Choroid plexus epithelial cell (primary cell): ENCODE measurements around the gene PAQR5.

ENCODE experiments used
- DNase-seq: peaks from one replicate; pipeline ENCODE4 v3.0.0-alpha.2; 2010; ENCODE audit warnings: low read depth
- H3K4me3 ChIP-seq: 2 replicates; pipeline ENCODE4 v1.5.1; 2011; ENCODE audit warnings: low read depth, mild to moderate bottlenecking, control low read depth, low read length, moderate library complexity
- TF ChIP-seq, protein P1 (sequence below): conservative IDR thresholded peaks from 2 replicates; pipeline ENCODE4 v1.5.1; 2011; ENCODE audit warnings: low read depth, mild to moderate bottlenecking, control low read depth, inconsistent platforms, low read length, moderate library complexity

PAQR5 gene

DNA sequence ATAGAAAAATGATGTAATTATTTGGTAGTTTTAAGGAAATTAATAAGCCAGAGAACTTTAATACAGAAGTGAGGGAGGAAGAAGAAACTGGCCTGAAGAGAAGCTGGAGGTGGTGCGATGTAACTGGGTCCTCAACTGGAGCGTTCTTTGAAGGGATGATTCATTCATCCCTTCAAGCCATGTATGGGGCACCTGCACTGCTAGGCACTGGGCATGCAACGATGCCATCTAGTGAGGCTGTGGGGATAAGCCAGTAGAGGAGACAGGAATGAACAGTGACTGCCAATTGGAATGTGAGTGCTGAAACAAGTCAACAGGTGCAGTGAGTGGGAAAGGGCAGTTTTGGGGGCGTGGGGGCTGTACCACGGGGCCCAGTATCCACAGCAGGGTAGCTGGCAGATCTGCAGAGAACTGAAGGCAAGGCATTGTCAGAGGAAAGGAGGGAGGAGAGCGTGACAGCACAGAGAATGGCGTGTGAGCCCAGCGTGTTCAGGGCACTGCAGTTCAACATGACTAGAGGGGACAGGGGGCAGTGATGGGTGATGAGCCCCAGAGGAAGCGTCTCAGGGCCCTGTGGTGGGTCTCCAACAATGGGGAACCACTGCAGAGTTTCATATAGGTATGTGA lies 111.6 kb downstream of the PAQR5 start:
- no peak overlapping the region for H3K4me3 ChIP-seq
- TF ChIP-seq, protein P1, sequence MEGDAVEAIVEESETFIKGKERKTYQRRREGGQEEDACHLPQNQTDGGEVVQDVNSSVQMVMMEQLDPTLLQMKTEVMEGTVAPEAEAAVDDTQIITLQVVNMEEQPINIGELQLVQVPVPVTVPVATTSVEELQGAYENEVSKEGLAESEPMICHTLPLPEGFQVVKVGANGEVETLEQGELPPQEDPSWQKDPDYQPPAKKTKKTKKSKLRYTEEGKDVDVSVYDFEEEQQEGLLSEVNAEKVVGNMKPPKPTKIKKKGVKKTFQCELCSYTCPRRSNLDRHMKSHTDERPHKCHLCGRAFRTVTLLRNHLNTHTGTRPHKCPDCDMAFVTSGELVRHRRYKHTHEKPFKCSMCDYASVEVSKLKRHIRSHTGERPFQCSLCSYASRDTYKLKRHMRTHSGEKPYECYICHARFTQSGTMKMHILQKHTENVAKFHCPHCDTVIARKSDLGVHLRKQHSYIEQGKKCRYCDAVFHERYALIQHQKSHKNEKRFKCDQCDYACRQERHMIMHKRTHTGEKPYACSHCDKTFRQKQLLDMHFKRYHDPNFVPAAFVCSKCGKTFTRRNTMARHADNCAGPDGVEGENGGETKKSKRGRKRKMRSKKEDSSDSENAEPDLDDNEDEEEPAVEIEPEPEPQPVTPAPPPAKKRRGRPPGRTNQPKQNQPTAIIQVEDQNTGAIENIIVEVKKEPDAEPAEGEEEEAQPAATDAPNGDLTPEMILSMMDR = peak; percentile 37
- DNase-seq = peak; percentile 44

DNA sequence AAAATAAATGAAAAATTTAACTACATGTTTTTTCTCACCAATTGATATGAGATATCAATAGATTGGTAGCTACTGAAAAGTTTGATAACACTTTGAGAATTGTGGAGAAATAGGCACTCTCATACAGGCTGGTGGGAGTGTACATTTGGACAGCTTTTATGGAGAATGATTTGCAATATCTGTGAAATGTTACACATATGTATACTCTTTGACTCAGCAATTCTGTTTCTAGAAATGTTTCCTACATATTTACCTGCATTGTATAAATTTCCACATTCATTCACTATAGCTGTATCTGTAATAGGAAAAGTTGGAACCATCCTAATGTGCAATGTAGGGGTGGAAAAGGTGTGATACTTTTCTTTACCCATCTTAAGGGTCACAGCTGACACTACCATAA lies 113.6 kb downstream of the PAQR5 start:
- no peak for DNase-seq
- TF ChIP-seq, protein P1 = no peak
- H3K4me3 ChIP-seq = no peak overlapping the region

- no peak overlapping the region for H3K4me3 ChIP-seq
- TF ChIP-seq, protein P1 = no peak
- no peak for DNase-seq
These were observed 114.0 kb downstream of the PAQR5 start for GRCh38 chr15:69412701-69413100.

DNA sequence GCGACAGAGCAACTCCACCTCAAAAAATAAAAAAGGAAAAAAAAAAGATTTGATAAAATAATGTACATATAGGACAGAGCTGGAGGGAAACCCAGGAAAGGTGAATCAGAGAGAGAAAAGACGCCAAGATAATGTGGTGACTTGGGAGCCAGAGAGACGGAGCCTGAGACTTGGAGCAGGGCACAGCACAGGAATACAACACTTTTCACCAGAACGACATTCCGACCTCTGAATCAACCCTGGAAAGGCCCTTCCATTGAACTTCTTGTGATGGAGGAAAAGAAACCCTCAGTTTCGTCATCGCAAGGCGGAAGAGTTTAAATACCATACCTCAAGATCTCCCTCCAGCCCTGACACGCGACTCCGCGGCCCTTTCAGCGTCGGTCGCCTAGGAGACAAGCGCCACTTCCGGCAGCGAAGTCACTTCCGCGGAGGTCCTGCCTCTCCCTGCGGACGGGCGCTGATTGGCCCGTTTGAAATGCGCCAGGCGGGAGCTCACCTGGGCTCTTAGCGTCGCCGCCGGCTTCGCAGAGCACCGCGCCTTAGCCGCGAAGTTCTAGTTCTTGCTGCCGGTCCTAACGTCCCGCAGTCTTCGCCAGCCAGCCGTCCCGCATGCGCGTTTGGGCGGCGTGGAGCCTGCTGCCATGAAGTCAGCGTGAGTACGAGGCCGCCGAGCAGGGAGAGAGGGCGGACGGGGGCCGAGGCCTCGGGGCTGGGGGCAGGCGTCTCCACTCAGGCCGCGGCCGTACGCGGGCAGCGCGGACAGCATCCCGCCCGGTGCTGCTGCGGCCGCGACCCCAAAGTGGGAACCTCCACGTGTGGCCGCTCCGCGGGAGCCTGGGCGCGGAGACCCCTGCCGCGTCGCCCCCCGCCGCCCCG lies 115.3 kb downstream of the PAQR5 start, which contains the start of gene KIF23:
TSS of gene KIF23 (plus strand) at position 528 of the 879 bp plus-strand sequence. CDS start at position 645, 117 bp downstream.
- TF ChIP-seq, protein P1 = no peak
- peak within 1 kb of the TSS; percentile 84 for H3K4me3 ChIP-seq

GRCh38 chr15:69414701-69415167 lies 116.0 kb downstream of the PAQR5 start:
- DNase-seq = peak; percentile 95
- peak overlapping the region; percentile 84 for H3K4me3 ChIP-seq
- TF ChIP-seq, protein P1 = no peak

More for the DNA sequence above, 115.3 kb downstream of the PAQR5 start, which contains the start of gene KIF23:
- DNase-seq = peak; percentile 95

GRCh38 chr15:69415381-69415780 lies 116.7 kb downstream of the PAQR5 start:
- H3K4me3 ChIP-seq = peak overlapping the region; percentile 84
- TF ChIP-seq, protein P1 = no peak
- no peak for DNase-seq
